WI38 (cell line): Measurements from ENCODE around the gene ALOX12.
"Not testable (repeated sequence)": the region's sequence is repeated elsewhere in the genome, so short reads cannot be mapped to it uniquely, and the experiment has no call there.

Experiments
- H3K4me3 ChIP-seq: 2 replicates; pipeline ENCODE4 v1.5.1; 2011; ENCODE audit warnings: low read depth, mild to moderate bottlenecking, control low read depth, low read length
- CTCF ChIP-seq: IDR thresholded peaks from 2 replicates; pipeline ENCODE4 v1.5.1; 2012; ENCODE audit warnings: low read depth, mild to moderate bottlenecking, control low read depth, low read length

Gene ALOX12

GRCh38 chr17:7043497-7044198 lies 47.8 kb downstream of the ALOX12 start, which contains the start of gene SLC16A11:
SLC16A11 (minus strand) TSS chr17:7044092; CDS start chr17:7043513, 579 bp downstream.
- H3K4me3 ChIP-seq = peak within 1 kb of the TSS; percentile 40
- TF ChIP-seq CTCF = no peak

DNA sequence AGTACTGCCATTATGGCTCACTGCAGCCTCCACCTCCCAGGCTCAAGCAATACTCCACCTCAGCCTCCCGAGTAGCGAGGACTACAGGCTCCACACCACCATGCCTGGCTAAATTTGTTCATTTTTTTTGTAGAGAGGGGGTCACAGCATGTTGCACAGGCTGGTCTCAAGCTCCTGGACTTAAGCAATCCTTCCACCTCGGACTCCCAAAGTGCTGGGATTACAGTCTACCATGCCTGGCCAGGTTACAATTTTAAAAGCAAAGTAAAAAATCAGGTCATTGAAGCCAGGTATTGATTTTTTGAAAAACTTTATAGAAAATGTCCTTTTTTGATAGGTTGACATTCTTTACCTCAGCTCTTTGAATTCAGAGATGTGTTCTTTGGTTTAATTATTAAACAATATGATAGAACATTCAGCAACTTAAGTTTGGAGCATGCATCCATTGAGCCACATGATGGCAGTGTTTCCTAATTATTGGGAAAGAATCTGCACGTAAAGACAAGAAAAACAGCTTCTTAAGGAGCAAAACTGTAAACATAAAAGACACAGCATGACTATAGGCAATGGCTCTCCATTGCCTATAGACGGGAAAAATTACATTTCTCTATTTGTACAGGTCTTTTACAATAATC lies 49.8 kb downstream of the ALOX12 start:
- no peak overlapping the region for H3K4me3 ChIP-seq
- TF ChIP-seq CTCF = peak; percentile 47; the same call in 1 of the 2 replicates

DNA sequence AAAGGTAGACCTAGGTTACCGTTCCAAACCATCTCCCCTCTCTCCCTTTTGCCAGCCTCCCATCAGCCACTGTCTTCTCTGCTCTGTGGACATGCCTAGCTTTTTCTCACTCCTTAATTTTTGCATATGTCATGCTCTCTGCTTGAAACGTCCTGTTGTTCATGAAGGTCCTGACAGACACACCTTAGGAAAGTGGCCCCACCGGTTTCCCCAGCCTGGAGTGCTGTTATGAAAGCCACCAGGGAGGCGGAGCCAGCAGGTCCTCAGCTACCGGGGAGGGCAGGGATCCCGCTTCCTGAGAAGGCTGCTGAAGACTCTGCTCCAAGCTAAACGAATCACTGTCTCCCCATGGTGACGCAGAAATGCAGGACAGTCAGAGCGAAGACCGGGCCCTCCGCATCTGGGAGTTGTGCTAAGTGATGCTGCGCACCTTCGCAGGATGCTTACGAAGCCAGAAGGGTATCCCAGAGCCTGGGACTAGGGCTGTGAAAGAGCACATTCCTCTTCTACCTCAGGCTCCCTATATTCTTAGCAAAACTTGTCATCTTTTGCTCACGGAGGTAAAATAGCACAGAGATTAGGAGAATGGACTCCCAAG lies 50.4 kb downstream of the ALOX12 start:
- no peak for TF ChIP-seq CTCF
- no peak overlapping the region for H3K4me3 ChIP-seq

- not testable (repeated sequence) for H3K4me3 ChIP-seq
These were observed 51.0 kb downstream of the ALOX12 start for GRCh38 chr17:7046725-7047397.

- TF ChIP-seq CTCF = no peak
- no peak overlapping the region for H3K4me3 ChIP-seq
These were observed 51.7 kb downstream of the ALOX12 start for GRCh38 chr17:7047566-7047965.

- no peak overlapping the region for H3K4me3 ChIP-seq
- no peak for TF ChIP-seq CTCF
These were observed 53.1 kb downstream of the ALOX12 start for GRCh38 chr17:7048968-7049367.

GRCh38 chr17:7050583-7050982 lies 54.7 kb downstream of the ALOX12 start:
- H3K4me3 ChIP-seq = not testable (repeated sequence)

DNA sequence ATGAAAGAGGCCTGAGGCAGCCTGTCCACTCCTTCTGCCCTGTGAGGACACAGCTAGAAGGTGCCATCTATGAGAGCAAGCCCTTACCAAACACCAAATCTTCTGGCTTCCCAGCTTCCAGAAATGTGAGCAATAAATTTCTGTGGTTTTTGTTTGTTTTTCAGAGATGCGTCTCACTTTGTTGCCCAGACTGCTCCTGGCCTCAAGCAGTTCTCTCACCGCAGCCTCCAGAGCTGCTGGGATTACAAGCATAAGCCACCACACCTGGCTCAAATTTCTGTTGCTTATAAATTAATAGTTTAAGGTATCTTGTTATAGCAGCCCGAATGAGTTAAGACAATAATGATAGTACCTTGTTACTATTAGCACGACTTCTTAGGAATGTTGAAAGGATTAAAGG lies 60.5 kb downstream of the ALOX12 start:
- H3K4me3 ChIP-seq = no peak overlapping the region
- no peak for TF ChIP-seq CTCF
